GM12878 (cell line): Measurements from ENCODE around the gene OR2A12. TPM values are rescaled to one million over a fixed set of nuclear protein-coding genes. Genes with fewer than 3 reads are reported as not detected.

Source experiments
- ATAC-seq: fragments of 200-7000 bp; cut with Tn5 transposase; 3 replicates; pipeline ENCODE4 v1.9.1; 2020; ENCODE audit warnings: mild to moderate bottlenecking, moderate library complexity
- Bru-seq: library from RNA; stranded (reverse); fragments of 400-500 nt; gene quantifications from one replicate; lab custom pipeline; 2021; lab: Mats Ljungman, UMichigan
- BruChase-seq, 2 experiments: library from RNA; stranded (reverse); fragments of 400-500 nt; gene quantifications; one replicate each; lab custom pipeline; 2021; lab: Mats Ljungman, UMichigan
- BruUV-seq: library from RNA; stranded (reverse); fragments of 400-500 nt; replicated peaks from 2 replicates; lab custom pipeline; 2021; lab: Mats Ljungman, UMichigan
- CTCF ChIA-PET: fragments of 300-600 bp; sonication (Branson Sonifier 250); formaldehyde crosslinking; extraction: SDS; loops from one replicate; lab custom pipeline; 2021; ENCODE audit warnings: inconsistent platforms; lab: Yijun Ruan, JAX
- POLR2A ChIA-PET: fragments of 350-600 bp; formaldehyde crosslinking; extraction: SDS; loops from one replicate; lab custom pipeline; 2021; ENCODE audit warnings: inconsistent platforms; lab: Charles Lee
- RAD21 ChIA-PET: fragments of 300-600 bp; sonication (Branson Sonifier 250); formaldehyde crosslinking; loops from one replicate; lab custom pipeline; 2023; ENCODE audit warnings: antibody characterized with exemption; ENCODE audit not compliant: unreplicated experiment; lab: Charles Lee
- SMC1A ChIA-PET: fragments of 300-600 bp; sonication (Branson Sonifier 250); formaldehyde crosslinking; loops from one replicate; lab custom pipeline; 2023; ENCODE audit not compliant: unreplicated experiment, uncharacterized antibody; lab: Charles Lee
- DNase-seq: peaks from one replicate; pipeline ENCODE4 v3.0.0-alpha.2; 2011; ENCODE audit warnings: low read depth, low spot score
- FAIRE-seq: peaks from 3 replicates; lab custom pipeline; 2011; peaks lifted over from hg19 to GRCh38; lab: Jason Lieb, UNC
- H2AFZ ChIP-seq: 2 replicates; pipeline ENCODE4 v1.6.0; 2011; ENCODE audit warnings: low read depth, low read length, control low read depth; ENCODE audit not compliant: control insufficient read depth
- H3K27ac ChIP-seq: 2 replicates; pipeline ENCODE4 v1.5.1; 2011; ENCODE audit warnings: control low read depth; ENCODE audit not compliant: control insufficient read depth, insufficient read depth
- H3K27me3 ChIP-seq, 2 experiments: replicated peaks in 1 of 2; 2 replicates each; pipeline versions ENCODE4 v1.6.0 to v1.6.1; 2011; ENCODE audit warnings: low read length in 1 of 2; ENCODE audit not compliant: control insufficient read depth in 2 of 2, insufficient read depth in 2 of 2
- H3K36me3 ChIP-seq, 2 experiments: 2 replicates each; pipeline ENCODE4 v1.5.1; 2011; ENCODE audit warnings: low read length in 1 of 2; ENCODE audit not compliant: control insufficient read depth in 2 of 2, insufficient read depth in 2 of 2
- H3K4me1 ChIP-seq: 2 replicates; pipeline ENCODE4 v1.6.1; 2011; ENCODE audit warnings: mild to moderate bottlenecking, low read length, moderate library complexity, mixed read lengths; ENCODE audit not compliant: control insufficient read depth, insufficient read depth
- H3K4me2 ChIP-seq: 2 replicates; pipeline ENCODE4 v1.6.0; 2011; ENCODE audit warnings: control low read depth; ENCODE audit not compliant: control insufficient read depth, insufficient read depth
- H3K4me3 ChIP-seq: fragments of 200-600 bp; sonication (generic); 2 replicates; pipeline ENCODE4 v1.5.1; 2016
- H3K79me2 ChIP-seq: 2 replicates; pipeline ENCODE4 v1.6.0; 2011; ENCODE audit warnings: low read length; ENCODE audit not compliant: control insufficient read depth, insufficient read depth
- H3K9ac ChIP-seq: 2 replicates; pipeline ENCODE4 v1.8.0; 2011; ENCODE audit warnings: low read length, control low read depth, mixed read lengths; ENCODE audit not compliant: control insufficient read depth, insufficient read depth
- H3K9me3 ChIP-seq: replicated peaks from 3 replicates; pipeline ENCODE4 v1.5.1; 2011; ENCODE audit warnings: mild to moderate bottlenecking, low read length; ENCODE audit not compliant: control insufficient read depth, insufficient read depth
- H4K20me1 ChIP-seq: 2 replicates; pipeline ENCODE4 v1.6.0; 2011; ENCODE audit not compliant: control insufficient read depth, insufficient read depth
- EGR1 ChIP-seq, 2 experiments: IDR thresholded peaks; 1 replicate in 1 of 2; 2 replicates in 1 of 2; pipeline ENCODE4 v1.6.1; 2011 to 2012; ENCODE audit warnings: low read depth in 2 of 2, low read length in 2 of 2, borderline replicate concordance in 1 of 2, mild to moderate bottlenecking in 1 of 2, moderate library complexity in 1 of 2
- NBN ChIP-seq: fragments of 450-650 bp; IDR thresholded peaks from 2 replicates; pipeline ENCODE4 v1.6.1; 2016
- NFXL1 ChIP-seq: fragments of 450-650 bp; IDR thresholded peaks from 2 replicates; pipeline ENCODE4 v1.6.1; 2017; ENCODE audit warnings: antibody characterized with exemption, mild to moderate bottlenecking, borderline replicate concordance
- SREBF2 ChIP-seq: IDR thresholded peaks from 2 replicates; pipeline ENCODE4 v1.6.1; 2012; ENCODE audit warnings: mild to moderate bottlenecking, low read length
- ZBED1 ChIP-seq: IDR thresholded peaks from 2 replicates; pipeline ENCODE4 v1.6.1; 2016; ENCODE audit warnings: borderline replicate concordance
- WGBS: methylation state at CpG from one replicate; pipeline ENCODE4 v1.1.6; 2016; ENCODE audit warnings: low lambda C conversion rate; ENCODE audit not compliant: insufficient replicate concordance, insufficient coverage; ENCODE audit errors: missing lambda C conversion rate; 5-methylcytosine and 5-hydroxymethylcytosine counted together
- in situ Hi-C: fragments of 300-500 bp; cut with MboI; formaldehyde crosslinking; loops from 9 replicates; pipeline ENCODE4 v1.14.3; 2018; ENCODE audit warnings: mixed read lengths
- intact Hi-C: fragments of 100-400 bp; cut with micrococcal nuclease; formaldehyde crosslinking; loops from one replicate; pipeline ENCODE4 v1.14.2; 2022; ENCODE audit not compliant: unreplicated experiment
- long read RNA-seq, 2 experiments: library from polyadenylated mRNA; unstranded; transcript quantifications; one replicate each; pipeline ENCODE4 v2.0.0, GENCODE V29; 2019 to 2020
- polyA minus RNA-seq, 3 experiments: library from RNA; depleted of rRNA, polyadenylated mRNA; stranded (reverse); fragments of >200 nt; gene quantifications; 2 replicates each; pipeline ENCODE4 v1.2.3, GENCODE V29; 2011
- polyA plus RNA-seq, 11 experiments: library from polyadenylated mRNA; depleted of rRNA in 4 of 11; unstranded in 6 of 11; stranded (reverse) in 5 of 11; fragments of >200 nt; fragmentation: Nextera tagmentation in 4 of 11; fragmentation: Illumina TruSeq in 1 of 11; extraction: Ambion mirVana in 4 of 11; extraction: Trizol in 1 of 11; gene quantifications; 1 replicate in 1 of 11; 2 replicates in 10 of 11; pipeline versions ENCODE4 v1.2.1 to v1.2.3, GENCODE V29; 2011 to 2016; ENCODE audit warnings: inconsistent platforms in 2 of 11, missing spikeins in 2 of 11, low read depth in 1 of 11
- total RNA-seq, 4 experiments: library from RNA; depleted of rRNA in 3 of 4; stranded (reverse); fragments of >200 nt in 3 of 4; fragmentation: Illumina TruSeq in 1 of 4; extraction: Trizol in 1 of 4; gene quantifications; 2 replicates each; pipeline versions ENCODE4 v1.2.1 to v1.2.3, GENCODE V29; 2013 to 2021

The OR2A12 gene
- not detected in 2 replicates for total RNA-seq (2013; cell fraction: nucleolus; rRNA removed)
- total RNA-seq (2014; rRNA removed) (not detected in 2 replicates), total RNA-seq (2014; rRNA removed; fragmentation: Illumina TruSeq; extraction: Trizol) (not detected in 2 replicates), total RNA-seq (2021) (not detected in 2 replicates), polyA plus RNA-seq (2011; rRNA removed) (not detected in 2 replicates), polyA plus RNA-seq (2014; fragmentation: Illumina TruSeq; extraction: Trizol) (not detected in 2 replicates), polyA plus RNA-seq (2014; fragmentation: Nextera tagmentation; extraction: Ambion mirVana) (not detected), polyA plus RNA-seq (2014; rRNA removed) (not detected in 2 replicates), polyA plus RNA-seq (2016; fragmentation: Nextera tagmentation; extraction: Ambion mirVana) (not detected), polyA minus RNA-seq (2011; rRNA and poly(A)+ RNA removed) (not detected in 2 replicates), Bru-seq, nascent RNA (not detected), BruChase-seq, experiment 1, labeled RNA remaining after a 6-hour chase (percentile 14 among the genes with signal in this experiment), BruChase-seq, experiment 2, labeled RNA remaining after a 2-hour chase (not detected)
- polyA plus RNA-seq (2011; ENCODE audit: low read depth), result not detected
- not detected in 2 replicates for polyA plus RNA-seq (2011; cell fraction: cytosol; rRNA removed)
- not detected in 2 replicates for polyA plus RNA-seq (2011; cell fraction: nucleus; rRNA removed)
- not detected in 2 replicates for polyA plus RNA-seq (2012)
- polyA minus RNA-seq (2011; cell fraction: cytosol; rRNA and poly(A)+ RNA removed), result not detected in 2 replicates
- polyA minus RNA-seq (2011; cell fraction: nucleus; rRNA and poly(A)+ RNA removed), result not detected in 2 replicates
- long read RNA-seq, experiment 1, result 0 reads
- long read RNA-seq, experiment 2, result 0 reads

DNA sequence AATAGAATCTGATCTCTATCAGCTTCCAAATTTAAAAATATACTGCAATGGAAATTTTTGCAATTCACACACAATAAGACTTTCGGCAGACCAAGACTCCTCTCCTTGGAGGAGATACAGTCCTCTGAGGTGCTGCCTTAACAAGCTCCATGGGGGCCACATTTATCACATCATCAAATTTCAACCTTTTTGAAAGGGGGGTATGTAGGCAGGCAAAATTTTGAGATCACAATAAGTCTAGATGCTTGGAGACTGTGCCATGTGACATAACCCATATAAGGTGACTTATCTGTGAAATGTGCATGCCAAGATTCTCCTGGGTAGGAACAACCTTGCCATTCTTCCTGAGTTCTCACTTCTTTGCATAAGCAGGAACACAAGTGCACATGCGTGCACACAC is at the start of gene OR2A12:
TSS of gene OR2A12 (plus strand) at position 301 of the 400 bp plus-strand sequence. CDS start 8,830 bp downstream, outside the sequence.
- BruUV-seq, result no TSS peak
- Histone ChIP-seq H3K36me3 (no peaks in the 10 kb centered on the region), H3K79me2 (no peaks in the 10 kb centered on the region), H3K4me3 (no peak within 1 kb of the TSS), H3K27ac (no peak within 1 kb of the TSS), H3K4me2 (no peak within 1 kb of the TSS), H4K20me1 (no peaks in the 10 kb centered on the region), H3K9ac (no peak within 1 kb of the TSS), H2AFZ (no peak within 1 kb of the TSS), H3K9me3 (no peaks in the 10 kb centered on the region), H3K27me3 (no peaks in the 10 kb centered on the region), H3K4me1 (no peaks in the 10 kb centered on the region)
- TF ChIP-seq NFXL1, result no peak
- no peak for TF ChIP-seq NBN
- no peak for TF ChIP-seq SREBF2
- no peak for TF ChIP-seq ZBED1
- TF ChIP-seq EGR1 (IDR thresholded peaks at IDR 0.05; ENCODE audit: borderline replicate concordance in 1 of 2, low read depth in 2 of 2, low read length in 2 of 2), result no peak
- ChIA-PET SMC1A (no interaction called here), POLR2A (interaction anchor here (0.6 kb wide), 1 partner anchor 30 kb away, joined by 4 read pairs; no protein-coding TSS in a partner anchor), CTCF (no interaction called here), RAD21 (no interaction called here)
- in situ Hi-C loops (no loop called here), intact Hi-C loops (no loop called here)
- ATAC-seq (no peak), DNase-seq (no peak), FAIRE-seq (no peak)
- 43% methylated on average over 2 of the region's 2 CpGs for WGBS
